RWPE1 (cell line): ENCODE measurements around the gene SLC25A53.

Source experiments
- CTCF ChIA-PET: fragments of 350-600 bp; sonication (Branson Sonifier 250); formaldehyde crosslinking; extraction: SDS; loops from one replicate; lab custom pipeline; 2021; lab: Yijun Ruan, JAX
- POLR2A ChIA-PET: fragments of 400-600 bp; formaldehyde crosslinking; extraction: SDS; loops from one replicate; lab custom pipeline; 2020; ENCODE audit warnings: antibody characterized with exemption; ENCODE audit not compliant: low non-redundant PET; lab: Yijun Ruan, JAX
- DNase-seq: peaks from one replicate; pipeline ENCODE4 v3.0.0; 2012; ENCODE audit warnings: low spot score
- H3K27ac ChIP-seq: fragments of 450-650 bp; 2 replicates; pipeline ENCODE4 v1.5.1; 2017
- CTCF ChIP-seq: fragments of 450-650 bp; conservative IDR thresholded peaks from 2 replicates; pipeline ENCODE4 v1.5.1; 2017; ENCODE audit warnings: low read depth, mild to moderate bottlenecking

Gene SLC25A53

GRCh38 chrX:104187931-104188330, 31.1 kb upstream of the SLC25A53 start:
- no peak for TF ChIP-seq CTCF
- POLR2A ChIA-PET = no interaction called here

GRCh38 chrX:104183685-104184084, 26.9 kb upstream of the SLC25A53 start:
- CTCF ChIA-PET = no interaction called here
- no peak overlapping the region for H3K27ac ChIP-seq
- POLR2A ChIA-PET = no interaction called here
- DNase-seq = no peak
- TF ChIP-seq CTCF = no peak

More at GRCh38 chrX:104187931-104188330, 31.1 kb upstream of the SLC25A53 start:
- no peak for DNase-seq
- H3K27ac ChIP-seq = no peak overlapping the region
- CTCF ChIA-PET = no interaction called here

GRCh38 chrX:104173841-104174240, 17.0 kb upstream of the SLC25A53 start:
- TF ChIP-seq CTCF = no peak
- CTCF ChIA-PET = no interaction called here
- POLR2A ChIA-PET = no interaction called here
- H3K27ac ChIP-seq = no peak overlapping the region
- no peak for DNase-seq

GRCh38 chrX:104172788-104173187, 16.0 kb upstream of the SLC25A53 start:
- TF ChIP-seq CTCF = no peak
- ChIA-PET POLR2A (no interaction called here), CTCF (interaction anchor here (0.7 kb wide), 1 partner anchor 515 kb away, joined by 9 read pairs; no protein-coding TSS in a partner anchor)
- DNase-seq = no peak
- no peak overlapping the region for H3K27ac ChIP-seq

- no peak for TF ChIP-seq CTCF
- ChIA-PET CTCF (interaction anchor here (0.7 kb wide), 1 partner anchor 515 kb away, joined by 9 read pairs; no protein-coding TSS in a partner anchor), POLR2A (no interaction called here)
- H3K27ac ChIP-seq = no peak overlapping the region
- no peak for DNase-seq
Measured at GRCh38 chrX:104172121-104172520, 15.3 kb upstream of the SLC25A53 start.

GRCh38 chrX:104168127-104168526, 11.3 kb upstream of the SLC25A53 start:
- no peak for DNase-seq
- POLR2A ChIA-PET = no interaction called here
- CTCF ChIA-PET = no interaction called here
- no peak overlapping the region for H3K27ac ChIP-seq
- TF ChIP-seq CTCF = no peak
